GM23248 (cell line): ENCODE data around the gene KCNJ6.

Experiments used
- EZH2 ChIP-seq: fragments of 200-600 bp; sonication (generic); IDR thresholded peaks from 2 replicates; pipeline ENCODE4 v1.6.1; 2018; ENCODE audit warnings: antibody characterized with exemption, mild to moderate bottlenecking; ENCODE audit not compliant: insufficient read depth, poor library complexity, severe bottlenecking
- EZH2phosphoT487 ChIP-seq: fragments of 200-600 bp; sonication (generic); IDR thresholded peaks from 2 replicates; pipeline ENCODE4 v1.6.1; 2018; ENCODE audit warnings: antibody characterized with exemption, moderate library complexity, mild to moderate bottlenecking, low read depth; ENCODE audit not compliant: insufficient read depth

DNA sequence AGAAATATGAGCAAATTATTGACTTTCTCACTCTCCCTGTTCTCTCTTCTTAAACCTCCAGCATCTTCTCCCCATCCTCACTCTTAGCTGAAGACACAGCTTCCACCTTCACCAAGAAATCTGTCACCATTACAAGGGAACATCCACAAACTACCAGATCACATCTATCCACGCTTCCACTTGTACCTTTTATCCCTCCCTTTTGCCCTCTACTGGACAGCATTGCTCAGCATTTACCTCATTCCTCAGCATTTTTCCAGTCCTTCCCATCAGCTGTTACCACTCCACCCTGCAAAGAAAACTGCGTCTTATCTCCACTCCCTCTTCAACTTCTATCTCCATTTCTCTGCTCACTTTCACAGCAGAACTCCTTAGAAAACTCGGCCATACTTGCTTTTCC lies 42.6 kb downstream of the KCNJ6 start:
- no peak for TF ChIP-seq EZH2
- no peak for TF ChIP-seq EZH2phosphoT487
